Left cardiac atrium (tissue), 4 donors: ENCODE measurements around the gene PUSL1. TPM values are rescaled to one million over a fixed set of nuclear protein-coding genes. Genes with fewer than 3 reads are reported as not detected.

Experiments used
- ATAC-seq, 2 donors: fragments of 200-7000 bp; cut with Tn5 transposase; one replicate each; pipeline ENCODE4 v1.9.1; 2020; ENCODE audit warnings: mild to moderate bottlenecking in 2 of 2, moderate library complexity in 2 of 2
- DNase-seq: peaks from one replicate; pipeline ENCODE4 v3.0.0-alpha.2; 2020
- intact Hi-C, 2 donors: fragments of 100-400 bp; cut with DNase I; formaldehyde crosslinking; loops; one replicate each; pipeline versions ENCODE4 v1.14.1 to v1.15.1; 2022 to 2023
- long read RNA-seq: library from polyadenylated mRNA; unstranded; transcript quantifications from one replicate; pipeline ENCODE4 v2.0.0, GENCODE V29; 2021
- total RNA-seq, 2 donors: library from RNA; stranded (reverse); fragmentation: NEBNext Ultra II Directional; extraction: Animal tissue kit (Norgen Biotek cat#: 25700); gene quantifications; one replicate each; pipeline ENCODE4 v1.2.1, GENCODE V29; 2021
- donor health status: DM: no; HTN: yes; CAD: no.
- donor health status: DM: no; HTN: yes; CAD: no; lungs with severe emphysema.
- donor health status: DM: yes; HTN: yes; CAD: no.
- donor health status: Dilated cardiomyopathy.

The PUSL1 gene
- total RNA-seq: 10 to 100 TPM; 11.4 to 12.2 TPM
- long read RNA-seq, partial matches to known transcripts: 2 of 10 reads
- long read RNA-seq, other reads (novel, unspliced or antisense): 6 of 10 reads

GRCh38 chr1:1307923-1308755 is at the start of gene PUSL1, which contains the start of gene ACAP3:
Gene PUSL1 (plus strand): TSS chr1:1308597. CDS start chr1:1308644, 47 bp downstream.
Gene ACAP3 (minus strand): TSS chr1:1307930. CDS start chr1:1307815, 115 bp downstream.
- peak; percentile 94 for DNase-seq
- peak; percentile 75 to 82 for ATAC-seq
- intact Hi-C loops: no loop called here

GRCh38 chr1:1259119-1259488 is 49.3 kb upstream of the PUSL1 start:
- DNase-seq (no peak), ATAC-seq (no peak)
- intact Hi-C loops: no loop called here

GRCh38 chr1:1259540-1259939 is 48.9 kb upstream of the PUSL1 start:
- ATAC-seq (no peak), DNase-seq (no peak)
- intact Hi-C loops: no loop called here

- peak; percentile 65 to 79 for ATAC-seq
- no peak for DNase-seq
- intact Hi-C loops: no loop called here
Observed at GRCh38 chr1:1259951-1260600, 48.3 kb upstream of the PUSL1 start.

GRCh38 chr1:1260843-1261560 is 47.4 kb upstream of the PUSL1 start:
- intact Hi-C loops: no loop called here
- DNase-seq (no peak), ATAC-seq (peak in 1 of 2 donors; percentile 41)

GRCh38 chr1:1262071-1262470 is 46.3 kb upstream of the PUSL1 start:
- intact Hi-C loops: no loop called here
- no peak for DNase-seq
- ATAC-seq: no peak

GRCh38 chr1:1262758-1263157 is 45.6 kb upstream of the PUSL1 start:
- no peak for DNase-seq
- intact Hi-C loops: no loop called here
- ATAC-seq: no peak

- no peak for ATAC-seq
- intact Hi-C loops: no loop called here
- DNase-seq: no peak
Observed at GRCh38 chr1:1264026-1264425, 44.4 kb upstream of the PUSL1 start.

- no peak for DNase-seq
- intact Hi-C loops: no loop called here
- ATAC-seq: no peak
Observed at GRCh38 chr1:1264868-1265272, 43.5 kb upstream of the PUSL1 start.

GRCh38 chr1:1267488-1268283 is 40.7 kb upstream of the PUSL1 start:
- ATAC-seq (no peak), DNase-seq (no peak)
- intact Hi-C loops: no loop called here

- ATAC-seq: no peak
- intact Hi-C loops: no loop called here
- DNase-seq: no peak
Observed at GRCh38 chr1:1268284-1268682, 40.1 kb upstream of the PUSL1 start.

- no peak for DNase-seq
Observed at GRCh38 chr1:1270813-1271212, 37.6 kb upstream of the PUSL1 start.

GRCh38 chr1:1272341-1273208 is 35.8 kb upstream of the PUSL1 start:
- ATAC-seq: no peak
- no peak for DNase-seq
- intact Hi-C loops: no loop called here

More at GRCh38 chr1:1270813-1271212, 37.6 kb upstream of the PUSL1 start:
- intact Hi-C loops: no loop called here
- no peak for ATAC-seq

- peak in 1 of 2 donors; percentile 0 for ATAC-seq
- no peak for DNase-seq
- intact Hi-C loops: no loop called here
Observed at GRCh38 chr1:1273209-1273511, 35.2 kb upstream of the PUSL1 start.

GRCh38 chr1:1273512-1274298 is 34.7 kb upstream of the PUSL1 start, which contains the start of gene UBE2J2:
Gene UBE2J2 (minus strand): TSS chr1:1273854. CDS start chr1:1267992, 5,862 bp downstream.
- peak; percentile 96 for DNase-seq
- intact Hi-C loops: no loop called here
- peak; percentile 97 for ATAC-seq

- intact Hi-C loops: no loop called here
- DNase-seq (no peak), ATAC-seq (peak; percentile 1 to 3)
Observed at GRCh38 chr1:1274299-1274930, 34.0 kb upstream of the PUSL1 start.

GRCh38 chr1:1274931-1275431 is 33.4 kb upstream of the PUSL1 start:
- DNase-seq: no peak
- intact Hi-C loops: no loop called here
- no peak for ATAC-seq
